A549 (cell line): ENCODE results near the gene PPP1R7. TPM values are rescaled to one million over a fixed set of nuclear protein-coding genes. Genes with fewer than 3 reads are reported as not detected.

Experiments used
- ATAC-seq, 2 experiments: fragments of 200-7000 bp in 1 of 2; fragments of >200 bp in 1 of 2; cut with Nextera tagmentation in 1 of 2; cut with Tn5 transposase in 1 of 2; 3 replicates each; pipeline versions ENCODE4 v1.8.0 to v1.9.1; 2018 to 2020; ENCODE audit warnings: mild to moderate bottlenecking in 1 of 2, moderate library complexity in 1 of 2
- CTCF ChIA-PET: fragments of 300-600 bp; sonication (Branson Sonifier 250); formaldehyde crosslinking; extraction: SDS; loops from one replicate; lab custom pipeline; 2021; ENCODE audit warnings: antibody characterized with exemption, inconsistent platforms; lab: Yijun Ruan, JAX
- POLR2A ChIA-PET: fragments of 350-600 bp; formaldehyde crosslinking; extraction: SDS; loops from one replicate; lab custom pipeline; 2021; ENCODE audit warnings: antibody characterized with exemption, inconsistent platforms; lab: Yijun Ruan, JAX
- DNase-seq, 2 experiments: peaks; one replicate each; pipeline versions ENCODE4 v3.0.0 to v3.0.0-alpha.2; 2011 to 2016; ENCODE audit warnings: low read depth in 1 of 2, low spot score in 1 of 2
- FAIRE-seq: peaks from 2 replicates; lab custom pipeline; 2011; peaks lifted over from hg19 to GRCh38; lab: Jason Lieb, UNC
- H3K27ac ChIP-seq, 2 experiments: fragments of >200 bp; sonication (Bioruptor Twin); formaldehyde crosslinking; 3 replicates each; pipeline ENCODE4 v1.5.1; 2016 to 2017
- H3K4me1 ChIP-seq: fragments of >200 bp; sonication (Bioruptor Twin); formaldehyde crosslinking; 3 replicates; pipeline ENCODE4 v1.6.1; 2016
- H3K4me2 ChIP-seq: fragments of >200 bp; sonication (Bioruptor Twin); formaldehyde crosslinking; 3 replicates; pipeline ENCODE4 v1.6.1; 2016
- H3K4me3 ChIP-seq: fragments of >200 bp; sonication (Bioruptor Twin); formaldehyde crosslinking; 3 replicates; pipeline ENCODE4 v1.5.1; 2016
- H3K9me3 ChIP-seq: fragments of >200 bp; sonication (Bioruptor Twin); formaldehyde crosslinking; 3 replicates; pipeline ENCODE4 v1.6.1; 2016
- BHLHE40 ChIP-seq: IDR thresholded peaks from 2 replicates; pipeline ENCODE4 v1.6.1; 2012; ENCODE audit warnings: low read depth, low read length, inconsistent platforms
- CHD4 ChIP-seq: fragments of 200-600 bp; sonication (generic); IDR thresholded peaks from 2 replicates; pipeline ENCODE4 v1.6.1; 2016; ENCODE audit warnings: antibody characterized with exemption, mild to moderate bottlenecking, borderline replicate concordance
- EHF ChIP-seq: fragments of 250-450 bp; sonication (Bioruptor Pico); IDR thresholded peaks from 2 replicates; pipeline ENCODE4 v1.5.0; 2020; ENCODE audit warnings: mild to moderate bottlenecking
- FOSB ChIP-seq: fragments of 250-450 bp; sonication (Bioruptor Pico); IDR thresholded peaks from 2 replicates; pipeline ENCODE4 v1.5.0; 2020; ENCODE audit warnings: mild to moderate bottlenecking, moderate library complexity
- FOSL2 ChIP-seq, 2 experiments: fragments of 450-650 bp in 1 of 2; fragments of >200 bp in 1 of 2; sonication (Bioruptor Twin) in 1 of 2; formaldehyde crosslinking; IDR thresholded peaks; 2 replicates each; pipeline versions ENCODE4 v1.5.0 to v1.6.1; 2016 to 2020; ENCODE audit warnings: mild to moderate bottlenecking in 1 of 2, moderate library complexity in 1 of 2
- GATA3 ChIP-seq: IDR thresholded peaks from 2 replicates; pipeline ENCODE4 v1.6.1; 2012; ENCODE audit warnings: borderline replicate concordance
- KDM5A ChIP-seq: fragments of 200-600 bp; sonication (generic); IDR thresholded peaks from 2 replicates; pipeline ENCODE4 v1.6.1; 2016; ENCODE audit warnings: antibody characterized with exemption, mild to moderate bottlenecking
- MAZ ChIP-seq: fragments of 150-350 bp; IDR thresholded peaks from 2 replicates; pipeline ENCODE4 v1.6.1; 2014; ENCODE audit warnings: antibody characterized with exemption, low read depth, low read length, borderline replicate concordance
- MYC ChIP-seq: IDR thresholded peaks from 2 replicates; pipeline ENCODE4 v1.6.1; 2012; ENCODE audit warnings: mild to moderate bottlenecking, inconsistent platforms, low read length, improper control_type of control experiment, borderline replicate concordance
- NFE2L2 ChIP-seq: fragments of 150-350 bp; conservative IDR thresholded peaks from 2 replicates; pipeline ENCODE4 v1.6.1; 2014; ENCODE audit warnings: low read length
- NR3C1 ChIP-seq: fragments of >200 bp; sonication (Bioruptor Twin); formaldehyde crosslinking; IDR thresholded peaks from 3 replicates; pipeline ENCODE4 v1.6.1; 2017
- PHF8 ChIP-seq: fragments of 200-600 bp; sonication (generic); IDR thresholded peaks from 2 replicates; pipeline ENCODE4 v1.6.1; 2016; ENCODE audit warnings: low read depth, mild to moderate bottlenecking, antibody characterized with exemption, moderate library complexity, borderline replicate concordance
- POLR2A ChIP-seq: IDR thresholded peaks from 2 replicates; pipeline ENCODE4 v1.6.1; 2012; ENCODE audit warnings: mild to moderate bottlenecking, low read length
- RAD21 ChIP-seq, 2 experiments: fragments of >200 bp in 1 of 2; sonication (Bioruptor Twin) in 1 of 2; formaldehyde crosslinking in 1 of 2; IDR thresholded peaks in 1 of 2; conservative IDR thresholded peaks in 1 of 2; 2 replicates in 1 of 2; 3 replicates in 1 of 2; pipeline ENCODE4 v1.6.1; 2012 to 2018; ENCODE audit warnings: inconsistent platforms in 1 of 2
- RARB ChIP-seq: fragments of 250-450 bp; sonication (Bioruptor Pico); IDR thresholded peaks from 2 replicates; pipeline ENCODE4 v1.8.0; 2021; ENCODE audit warnings: mild to moderate bottlenecking, moderate library complexity
- RFX5 ChIP-seq: fragments of 450-650 bp; IDR thresholded peaks from 2 replicates; pipeline ENCODE4 v1.7.1; 2014; ENCODE audit warnings: antibody characterized with exemption, mild to moderate bottlenecking, moderate library complexity
- RNF2 ChIP-seq: fragments of 200-600 bp; sonication (generic); IDR thresholded peaks from 2 replicates; pipeline ENCODE4 v1.6.1; 2016; ENCODE audit warnings: low read depth, mild to moderate bottlenecking, antibody characterized with exemption, moderate library complexity, borderline replicate concordance
- SMC3 ChIP-seq: fragments of >200 bp; sonication (Bioruptor Twin); formaldehyde crosslinking; IDR thresholded peaks from 3 replicates; pipeline ENCODE4 v1.6.1; 2018; ENCODE audit warnings: inconsistent platforms
- ZSCAN20 ChIP-seq: fragments of 250-450 bp; sonication (Bioruptor Pico); IDR thresholded peaks from 2 replicates; pipeline ENCODE4 v1.8.0; 2022; ENCODE audit warnings: mild to moderate bottlenecking, moderate library complexity
- WGBS: methylation state at CpG from one replicate; pipeline ENCODE4 v1.1.6; 2017; ENCODE audit errors: missing lambda C conversion rate; 5-methylcytosine and 5-hydroxymethylcytosine counted together
- polyA plus RNA-seq, 4 experiments: library from polyadenylated mRNA; depleted of rRNA in 3 of 4; stranded (reverse); fragments of >200 nt; fragmentation: RNase III in 1 of 4; extraction: RNeasy Plus Mini Kit Qiagen cat#74134 plus additional on column Dnase treatment in 1 of 4; gene quantifications; 2 replicates in 3 of 4; 3 replicates in 1 of 4; pipeline ENCODE4 v1.2.3, GENCODE V29; 2011 to 2017
- TF ChIP-seq, protein P1 (sequence below): fragments of >200 bp; sonication (Bioruptor Twin); formaldehyde crosslinking; IDR thresholded peaks from 3 replicates; pipeline ENCODE4 v1.6.1; 2016
- TF ChIP-seq, protein P2 (sequence below): fragments of 200-600 bp; sonication (generic); IDR thresholded peaks from 2 replicates; pipeline ENCODE4 v1.6.1; 2016; ENCODE audit warnings: antibody characterized with exemption, mild to moderate bottlenecking, moderate library complexity
- TF ChIP-seq, protein P3 (sequence below): IDR thresholded peaks from 2 replicates; pipeline ENCODE4 v1.6.1; 2012; ENCODE audit warnings: low read depth, borderline replicate concordance

Gene PPP1R7
- polyA plus RNA-seq, 2 of the 4 experiments (the other 2 are of a cell fraction), result 76.4 to 124 TPM

DNA sequence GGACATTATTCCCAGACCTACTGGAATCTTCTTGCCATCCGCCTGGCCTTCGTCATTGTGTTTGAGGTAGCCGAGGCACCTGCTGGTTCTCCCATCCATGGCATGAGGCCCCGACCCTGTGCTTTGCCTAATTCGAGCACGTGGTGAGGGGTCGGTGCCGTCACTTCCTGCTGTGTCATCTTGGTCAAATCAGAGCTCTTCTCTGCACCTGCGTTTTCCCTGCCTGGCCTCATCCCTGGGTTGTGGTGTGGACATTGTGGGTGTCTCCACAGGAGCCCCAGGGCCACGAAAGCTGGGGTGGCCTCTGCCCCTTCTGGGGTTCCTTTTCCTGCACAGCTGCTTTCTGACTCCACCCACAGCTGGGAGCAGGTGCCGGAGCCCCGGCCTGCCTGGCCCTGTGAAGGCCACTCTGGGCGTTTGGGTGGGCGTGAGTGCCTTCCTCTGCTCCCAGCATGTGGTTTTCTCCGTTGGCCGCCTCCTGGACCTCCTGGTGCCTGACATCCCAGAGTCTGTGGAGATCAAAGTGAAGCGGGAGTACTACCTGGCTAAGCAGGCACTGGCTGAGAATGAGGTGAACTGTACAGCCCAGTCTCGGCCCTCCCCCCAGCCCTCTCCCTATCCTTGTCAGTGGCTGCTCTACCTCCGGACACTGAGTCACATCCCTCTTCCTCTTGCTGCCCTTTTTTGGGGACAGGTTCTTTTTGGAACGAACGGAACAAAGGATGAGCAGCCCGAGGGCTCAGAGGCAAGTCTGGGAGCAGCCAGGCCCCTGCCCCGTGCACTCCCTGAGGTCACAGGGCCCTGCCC is 73.1 kb downstream of the PPP1R7 start:
- TF ChIP-seq PHF8, result no peak
- TF ChIP-seq FOSB (CRISPR knock-in tag), result no peak
- TF ChIP-seq CHD4, result no peak
- TF ChIP-seq, protein P1, sequence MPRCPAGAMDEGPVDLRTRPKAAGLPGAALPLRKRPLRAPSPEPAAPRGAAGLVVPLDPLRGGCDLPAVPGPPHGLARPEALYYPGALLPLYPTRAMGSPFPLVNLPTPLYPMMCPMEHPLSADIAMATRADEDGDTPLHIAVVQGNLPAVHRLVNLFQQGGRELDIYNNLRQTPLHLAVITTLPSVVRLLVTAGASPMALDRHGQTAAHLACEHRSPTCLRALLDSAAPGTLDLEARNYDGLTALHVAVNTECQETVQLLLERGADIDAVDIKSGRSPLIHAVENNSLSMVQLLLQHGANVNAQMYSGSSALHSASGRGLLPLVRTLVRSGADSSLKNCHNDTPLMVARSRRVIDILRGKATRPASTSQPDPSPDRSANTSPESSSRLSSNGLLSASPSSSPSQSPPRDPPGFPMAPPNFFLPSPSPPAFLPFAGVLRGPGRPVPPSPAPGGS, result no peak
- TF ChIP-seq POLR2A, result no peak
- no peak for TF ChIP-seq KDM5A
- no peak for TF ChIP-seq NR3C1
- TF ChIP-seq FOSL2 (IDR thresholded peaks at IDR 0.05), result no peak
- TF ChIP-seq FOSL2 (CRISPR knock-in tag; IDR thresholded peaks at IDR 0.05), result no peak
- TF ChIP-seq MYC, result no peak
- DNase-seq (no peak), ATAC-seq (peak; percentile 25 to 50; a peak in 4 of 6 replicates), FAIRE-seq (no peak)
- WGBS, result 87% methylated on average over 21 of the region's 23 CpGs
- CTCF ChIA-PET, result interaction anchor here (0.6 kb wide), 1 partner anchor 44 kb away, joined by 3 read pairs; no protein-coding TSS in a partner anchor
- no peak overlapping the region for H3K4me2 ChIP-seq
- H3K9me3 ChIP-seq, result no peaks in the 10 kb centered on the region
- H3K4me3 ChIP-seq, result no peak overlapping the region
- no peak overlapping the region for H3K27ac ChIP-seq
- POLR2A ChIA-PET, result no interaction called here
- H3K4me1 ChIP-seq, result peaks cover 7% of the 10 kb centered on the region; the same call in 1 of the 3 replicates

DNA sequence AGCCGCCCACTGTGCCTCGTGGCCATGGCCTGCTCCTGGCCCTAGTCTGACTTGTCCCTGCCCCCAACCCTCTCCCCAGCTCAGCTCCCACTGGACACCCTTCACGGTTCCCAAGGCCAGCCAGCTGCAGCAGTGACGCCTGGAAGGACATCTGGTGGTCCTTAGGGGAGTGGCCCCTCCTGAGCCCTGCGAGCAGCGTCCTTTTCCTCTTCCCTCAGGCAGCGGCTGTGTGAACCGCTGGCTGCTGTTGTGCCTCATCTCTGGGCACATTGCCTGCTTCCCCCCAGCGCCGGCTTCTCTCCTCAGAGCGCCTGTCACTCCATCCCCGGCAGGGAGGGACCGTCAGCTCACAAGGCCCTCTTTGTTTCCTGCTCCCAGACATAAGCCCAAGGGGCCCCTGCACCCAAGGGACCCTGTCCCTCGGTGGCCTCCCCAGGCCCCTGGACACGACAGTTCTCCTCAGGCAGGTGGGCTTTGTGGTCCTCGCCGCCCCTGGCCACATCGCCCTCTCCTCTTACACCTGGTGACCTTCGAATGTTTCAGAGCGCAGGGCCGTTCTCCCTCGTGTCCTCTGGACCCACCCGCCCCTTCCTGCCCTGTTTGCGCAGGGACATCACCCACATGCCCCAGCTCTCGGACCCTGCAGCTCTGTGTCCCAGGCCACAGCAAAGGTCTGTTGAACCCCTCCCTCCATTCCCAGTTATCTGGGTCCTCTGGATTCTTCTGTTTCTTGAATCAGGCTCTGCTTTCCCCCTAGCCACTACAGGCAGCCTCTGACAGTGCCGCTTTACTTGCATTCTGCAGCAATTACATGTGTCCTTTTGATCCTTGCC is 74.0 kb downstream of the PPP1R7 start:
- DNase-seq, result no peak
- Histone ChIP-seq H3K4me1 (peaks cover 4% of the 10 kb centered on the region; the same call in 1 of the 3 replicates), H3K4me2 (no peak overlapping the region), H3K4me3 (no peak overlapping the region), H3K27ac (no peak overlapping the region)
- 88% methylated on average over 23 of the region's 26 CpGs for WGBS
- peak; percentile 48 to 51 for ATAC-seq
- CTCF ChIA-PET, result interaction anchor here (1.8 kb wide), 1 partner anchor 373 kb away, joined by 6 read pairs; no protein-coding TSS in a partner anchor
- TF ChIP-seq ZSCAN20 (no peak), MAZ (no peak), GATA3 (no peak), RNF2 (no peak), FOSL2 (IDR thresholded peaks at IDR 0.05) (no peak), FOSL2 (CRISPR knock-in tag; IDR thresholded peaks at IDR 0.05) (no peak), RAD21 (conservative IDR thresholded peaks at IDR 0.05 in 1 of 2, IDR thresholded peaks at IDR 0.05 in 1 of 2) (no peak), NFE2L2 (no peak), BHLHE40 (no peak), RFX5 (no peak), EHF (CRISPR knock-in tag) (no peak), SMC3 (no peak), RARB (no peak)
- TF ChIP-seq, protein P2, sequence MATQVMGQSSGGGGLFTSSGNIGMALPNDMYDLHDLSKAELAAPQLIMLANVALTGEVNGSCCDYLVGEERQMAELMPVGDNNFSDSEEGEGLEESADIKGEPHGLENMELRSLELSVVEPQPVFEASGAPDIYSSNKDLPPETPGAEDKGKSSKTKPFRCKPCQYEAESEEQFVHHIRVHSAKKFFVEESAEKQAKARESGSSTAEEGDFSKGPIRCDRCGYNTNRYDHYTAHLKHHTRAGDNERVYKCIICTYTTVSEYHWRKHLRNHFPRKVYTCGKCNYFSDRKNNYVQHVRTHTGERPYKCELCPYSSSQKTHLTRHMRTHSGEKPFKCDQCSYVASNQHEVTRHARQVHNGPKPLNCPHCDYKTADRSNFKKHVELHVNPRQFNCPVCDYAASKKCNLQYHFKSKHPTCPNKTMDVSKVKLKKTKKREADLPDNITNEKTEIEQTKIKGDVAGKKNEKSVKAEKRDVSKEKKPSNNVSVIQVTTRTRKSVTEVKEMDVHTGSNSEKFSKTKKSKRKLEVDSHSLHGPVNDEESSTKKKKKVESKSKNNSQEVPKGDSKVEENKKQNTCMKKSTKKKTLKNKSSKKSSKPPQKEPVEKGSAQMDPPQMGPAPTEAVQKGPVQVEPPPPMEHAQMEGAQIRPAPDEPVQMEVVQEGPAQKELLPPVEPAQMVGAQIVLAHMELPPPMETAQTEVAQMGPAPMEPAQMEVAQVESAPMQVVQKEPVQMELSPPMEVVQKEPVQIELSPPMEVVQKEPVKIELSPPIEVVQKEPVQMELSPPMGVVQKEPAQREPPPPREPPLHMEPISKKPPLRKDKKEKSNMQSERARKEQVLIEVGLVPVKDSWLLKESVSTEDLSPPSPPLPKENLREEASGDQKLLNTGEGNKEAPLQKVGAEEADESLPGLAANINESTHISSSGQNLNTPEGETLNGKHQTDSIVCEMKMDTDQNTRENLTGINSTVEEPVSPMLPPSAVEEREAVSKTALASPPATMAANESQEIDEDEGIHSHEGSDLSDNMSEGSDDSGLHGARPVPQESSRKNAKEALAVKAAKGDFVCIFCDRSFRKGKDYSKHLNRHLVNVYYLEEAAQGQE, result no peak
- TF ChIP-seq, protein P3, sequence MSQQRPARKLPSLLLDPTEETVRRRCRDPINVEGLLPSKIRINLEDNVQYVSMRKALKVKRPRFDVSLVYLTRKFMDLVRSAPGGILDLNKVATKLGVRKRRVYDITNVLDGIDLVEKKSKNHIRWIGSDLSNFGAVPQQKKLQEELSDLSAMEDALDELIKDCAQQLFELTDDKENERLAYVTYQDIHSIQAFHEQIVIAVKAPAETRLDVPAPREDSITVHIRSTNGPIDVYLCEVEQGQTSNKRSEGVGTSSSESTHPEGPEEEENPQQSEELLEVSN, result no peak
- TF ChIP-seq, all 56 proteins: peak for 0
- POLR2A ChIA-PET, result no interaction called here
- H3K9me3 ChIP-seq, result no peaks in the 10 kb centered on the region
- no peak for FAIRE-seq
